Skeletal muscle tissue (tissue), 4 donors: Measurements from ENCODE around the gene KMT2C. TPM values are rescaled to one million over a fixed set of nuclear protein-coding genes. Genes with fewer than 3 reads are reported as not detected.

Experiments
- H3K27ac ChIP-seq: one replicate; pipeline ENCODE4 v1.7.0; 2013; ENCODE audit warnings: mild to moderate bottlenecking, low read depth, low read length, inconsistent platforms
- H3K27me3 ChIP-seq, 3 donors: one replicate each; pipeline ENCODE4 v1.7.0; 2013; ENCODE audit warnings: low read length in 3 of 3; ENCODE audit not compliant: control insufficient read depth in 3 of 3, insufficient read depth in 3 of 3
- H3K36me3 ChIP-seq, 3 donors: one replicate each; pipeline ENCODE4 v1.7.0; 2013; ENCODE audit warnings: low read length in 3 of 3; ENCODE audit not compliant: control insufficient read depth in 3 of 3, insufficient read depth in 3 of 3
- H3K4me1 ChIP-seq, 3 donors: one replicate each; pipeline ENCODE4 v1.7.0; 2013; ENCODE audit warnings: low read length in 3 of 3, mild to moderate bottlenecking in 3 of 3; ENCODE audit not compliant: control insufficient read depth in 3 of 3, insufficient read depth in 3 of 3
- H3K4me3 ChIP-seq, 3 donors: one replicate each; pipeline ENCODE4 v1.7.0; 2013; ENCODE audit warnings: low read length in 3 of 3
- H3K9ac ChIP-seq, 3 donors: one replicate each; pipeline ENCODE4 v1.7.0; 2013; ENCODE audit warnings: low read length in 3 of 3, mild to moderate bottlenecking in 3 of 3, moderate library complexity in 2 of 3, low read depth in 1 of 3
- H3K9me3 ChIP-seq, 3 donors: one replicate each; pipeline ENCODE4 v1.7.0; 2013; ENCODE audit warnings: low read length in 3 of 3; ENCODE audit not compliant: control insufficient read depth in 3 of 3
- total RNA-seq: library from RNA; depleted of rRNA; stranded (reverse); fragments of >200 nt; gene quantifications from one replicate; pipeline ENCODE4 v1.2.3, GENCODE V29; 2014
- donor health status: Osteomylitis.

KMT2C gene
- total RNA-seq, 1 donor from 2014 or later = 61.6 TPM

GRCh38 chr7:152342796-152343195 lies 93.0 kb downstream of the KMT2C start:
- Histone ChIP-seq H3K9ac (peak overlapping the region in 1 of 3 donors; percentile 37), H3K27ac (no peak overlapping the region), H3K4me3 (no peak overlapping the region), H3K36me3 (peaks cover 0 to 2% (median 0%) of the 10 kb centered on the region in 3 donors), H3K9me3 (no peaks in the 10 kb centered on the region), H3K27me3 (no peaks in the 10 kb centered on the region), H3K4me1 (peaks cover 8 to 15% (median 8%) of the 10 kb centered on the region in 3 donors)

- Histone ChIP-seq H3K4me1 (peaks cover 12 to 23% (median 16%) of the 10 kb centered on the region in 3 donors), H3K27ac (no peak overlapping the region), H3K4me3 (no peak overlapping the region), H3K36me3 (no peaks in the 10 kb centered on the region), H3K9ac (no peak overlapping the region), H3K27me3 (no peaks in the 10 kb centered on the region), H3K9me3 (no peaks in the 10 kb centered on the region)
Observed at GRCh38 chr7:152341914-152342236, 93.9 kb downstream of the KMT2C start.

- Histone ChIP-seq H3K4me1 (peaks cover 16 to 29% (median 21%) of the 10 kb centered on the region in 3 donors), H3K27me3 (no peaks in the 10 kb centered on the region), H3K4me3 (peak overlapping the region in 1 of 3 donors; percentile 30), H3K9ac (peak overlapping the region; percentile 16 to 46 (median 17)), H3K27ac (no peak overlapping the region), H3K36me3 (no peaks in the 10 kb centered on the region), H3K9me3 (no peaks in the 10 kb centered on the region)
Observed at GRCh38 chr7:152341039-152341913, 94.5 kb downstream of the KMT2C start.

GRCh38 chr7:152340161-152340560 lies 95.6 kb downstream of the KMT2C start:
- no peaks in the 10 kb centered on the region for H3K9me3 ChIP-seq
- peaks cover 21 to 30% (median 23%) of the 10 kb centered on the region in 3 donors for H3K4me1 ChIP-seq
- H3K9ac ChIP-seq = no peak overlapping the region
- H3K27ac ChIP-seq = no peak overlapping the region
- no peaks in the 10 kb centered on the region for H3K27me3 ChIP-seq
- no peaks in the 10 kb centered on the region for H3K36me3 ChIP-seq
- no peak overlapping the region for H3K4me3 ChIP-seq

GRCh38 chr7:152338561-152338960 lies 97.2 kb downstream of the KMT2C start:
- no peaks in the 10 kb centered on the region for H3K36me3 ChIP-seq
- H3K4me1 ChIP-seq = peaks cover 21 to 26% (median 23%) of the 10 kb centered on the region in 3 donors
- no peak overlapping the region for H3K27ac ChIP-seq

GRCh38 chr7:152336754-152337368 lies 98.9 kb downstream of the KMT2C start:
- Histone ChIP-seq H3K27me3 (no peaks in the 10 kb centered on the region), H3K4me3 (no peak overlapping the region), H3K36me3 (no peaks in the 10 kb centered on the region), H3K9ac (no peak overlapping the region), H3K27ac (no peak overlapping the region), H3K4me1 (peaks cover 21 to 23% (median 23%) of the 10 kb centered on the region in 3 donors), H3K9me3 (no peaks in the 10 kb centered on the region)

More at GRCh38 chr7:152338561-152338960, 97.2 kb downstream of the KMT2C start:
- Histone ChIP-seq H3K9me3 (no peaks in the 10 kb centered on the region), H3K9ac (no peak overlapping the region), H3K4me3 (no peak overlapping the region), H3K27me3 (no peaks in the 10 kb centered on the region)

- no peaks in the 10 kb centered on the region for H3K36me3 ChIP-seq
- peak overlapping the region in 2 of 3 donors; percentile 1 to 8 for H3K4me3 ChIP-seq
- peaks cover 18 to 23% (median 22%) of the 10 kb centered on the region in 3 donors for H3K4me1 ChIP-seq
- H3K27ac ChIP-seq = no peak overlapping the region
- no peak overlapping the region for H3K9ac ChIP-seq
- no peaks in the 10 kb centered on the region for H3K27me3 ChIP-seq
- no peaks in the 10 kb centered on the region for H3K9me3 ChIP-seq
Observed at GRCh38 chr7:152335900-152336571, 99.8 kb downstream of the KMT2C start.

GRCh38 chr7:152333134-152333533 lies 102.7 kb downstream of the KMT2C start:
- Histone ChIP-seq H3K4me3 (no peak overlapping the region), H3K27ac (no peak overlapping the region), H3K27me3 (no peaks in the 10 kb centered on the region), H3K9ac (no peak overlapping the region), H3K9me3 (no peaks in the 10 kb centered on the region), H3K36me3 (peaks cover 4 to 15% (median 12%) of the 10 kb centered on the region in 3 donors), H3K4me1 (peaks cover 17 to 24% (median 20%) of the 10 kb centered on the region in 3 donors)

- peaks cover 9 to 18% (median 14%) of the 10 kb centered on the region in 3 donors for H3K36me3 ChIP-seq
- H3K27me3 ChIP-seq = no peaks in the 10 kb centered on the region
- no peak overlapping the region for H3K4me3 ChIP-seq
- no peak overlapping the region for H3K27ac ChIP-seq
- no peaks in the 10 kb centered on the region for H3K9me3 ChIP-seq
- no peak overlapping the region for H3K9ac ChIP-seq
- H3K4me1 ChIP-seq = peaks cover 5 to 7% (median 6%) of the 10 kb centered on the region in 3 donors
Observed at GRCh38 chr7:152330827-152331226, 105.0 kb downstream of the KMT2C start.
